COLO829 (cell line): Measurements from ENCODE around the gene INTS2.
"Not testable (repeated sequence)": the region's sequence is repeated elsewhere in the genome, so short reads cannot be mapped to it uniquely, and the experiment has no call there.

Experiments used
- DNase-seq: peaks from one replicate; pipeline ENCODE4 v3.0.0; 2012; ENCODE audit warnings: low spot score

The INTS2 gene

GRCh38 chr17:61897548-61898180, 30.1 kb downstream of the INTS2 start:
- DNase-seq, result no peak

GRCh38 chr17:61895391-61895790, 32.4 kb downstream of the INTS2 start:
- DNase-seq, result no peak

GRCh38 chr17:61894310-61894709, 33.5 kb downstream of the INTS2 start:
- DNase-seq, result not testable (repeated sequence)

- DNase-seq, result not testable (repeated sequence)
These were observed 40.0 kb downstream of the INTS2 start for GRCh38 chr17:61887733-61888132.

GRCh38 chr17:61885865-61886264, 41.9 kb downstream of the INTS2 start:
- not testable (repeated sequence) for DNase-seq

- no peak for DNase-seq
These were observed 42.9 kb downstream of the INTS2 start for GRCh38 chr17:61884864-61885263.

- DNase-seq, result no peak
These were observed 47.1 kb downstream of the INTS2 start for GRCh38 chr17:61880589-61881102.

GRCh38 chr17:61878984-61879612, 48.7 kb downstream of the INTS2 start:
- DNase-seq, result no peak

GRCh38 chr17:61878520-61878919, 49.3 kb downstream of the INTS2 start:
- DNase-seq, result no peak

- DNase-seq, result no peak
These were observed 49.9 kb downstream of the INTS2 start for GRCh38 chr17:61877837-61878236.

GRCh38 chr17:61875804-61876203, 52.0 kb downstream of the INTS2 start:
- DNase-seq, result no peak

- no peak for DNase-seq
These were observed 52.5 kb downstream of the INTS2 start for GRCh38 chr17:61875285-61875684.

- no peak for DNase-seq
These were observed 53.7 kb downstream of the INTS2 start for GRCh38 chr17:61874075-61874474.

GRCh38 chr17:61872099-61872498, 55.7 kb downstream of the INTS2 start:
- no peak for DNase-seq

GRCh38 chr17:61869138-61869537, 58.6 kb downstream of the INTS2 start:
- no peak for DNase-seq

GRCh38 chr17:61868074-61868473, 59.7 kb downstream of the INTS2 start:
- DNase-seq, result no peak

GRCh38 chr17:61867033-61867432, 60.7 kb downstream of the INTS2 start:
- DNase-seq, result no peak

- no peak for DNase-seq
These were observed 64.0 kb downstream of the INTS2 start for GRCh38 chr17:61863801-61864126.

- DNase-seq, result peak; percentile 90
These were observed 64.6 kb downstream of the INTS2 start, which contains the start of gene BRIP1 for GRCh38 chr17:61862975-61863800. BRIP1 (minus strand) TSS chr17:61863528; CDS start chr17:61861539, 1,989 bp downstream.

- DNase-seq, result no peak
These were observed 65.6 kb downstream of the INTS2 start for GRCh38 chr17:61862105-61862574.

- not testable (repeated sequence) for DNase-seq
These were observed 67.4 kb downstream of the INTS2 start for GRCh38 chr17:61860397-61860796.

- no peak for DNase-seq
These were observed 71.7 kb downstream of the INTS2 start for GRCh38 chr17:61856035-61856434.

GRCh38 chr17:61852857-61853256, 74.9 kb downstream of the INTS2 start:
- no peak for DNase-seq
